NCI-H1694 (cell line): Measurements from ENCODE around the gene TMEM256.
"Not testable (repeated sequence)": the region's sequence is repeated elsewhere in the genome, so short reads cannot be mapped to it uniquely, and the experiment has no call there.

Source experiments
- DNase-seq: peaks from one replicate; lab custom pipeline; 2025; lab: John Stamatoyannopoulos, UW

The TMEM256 gene

DNA sequence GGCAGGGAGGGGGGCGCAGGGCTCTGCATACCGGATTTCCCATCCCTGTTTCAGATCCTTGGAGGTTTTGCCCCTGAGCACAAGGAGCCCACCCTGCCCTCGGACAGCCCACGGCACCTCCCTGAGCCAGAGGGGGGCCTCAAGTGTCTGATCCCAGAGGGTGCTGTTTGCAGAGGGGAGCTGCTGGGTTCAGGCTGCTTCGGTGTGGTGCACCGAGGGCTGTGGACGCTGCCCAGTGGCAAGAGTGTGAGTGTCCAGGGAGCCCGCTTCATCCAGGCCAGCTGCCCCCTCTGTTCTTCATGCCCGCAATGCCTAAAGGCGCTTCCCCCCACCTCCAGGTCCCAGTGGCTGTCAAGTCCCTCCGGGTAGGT is 20.5 kb downstream of the TMEM256 start:
- no peak for DNase-seq

DNA sequence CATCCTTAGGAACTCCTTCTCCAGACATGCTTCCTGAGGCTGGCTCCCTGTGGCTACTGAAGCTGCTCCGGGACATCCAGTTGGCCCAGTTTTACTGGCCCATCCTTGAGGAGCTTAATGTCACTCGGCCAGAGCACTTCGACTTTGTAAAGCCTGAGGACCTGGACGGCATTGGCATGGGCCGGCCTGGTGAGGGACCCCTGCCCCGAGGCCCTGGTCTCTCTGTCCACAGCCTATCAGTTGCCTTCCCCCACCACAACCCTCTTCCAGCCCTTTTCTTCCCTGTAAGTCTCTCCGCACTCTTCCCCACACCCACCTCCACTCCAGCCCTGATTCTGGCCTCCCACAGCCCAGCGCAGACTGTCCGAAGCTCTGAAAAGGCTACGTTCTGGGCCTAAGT is 21.0 kb downstream of the TMEM256 start:
- no peak for DNase-seq

DNA sequence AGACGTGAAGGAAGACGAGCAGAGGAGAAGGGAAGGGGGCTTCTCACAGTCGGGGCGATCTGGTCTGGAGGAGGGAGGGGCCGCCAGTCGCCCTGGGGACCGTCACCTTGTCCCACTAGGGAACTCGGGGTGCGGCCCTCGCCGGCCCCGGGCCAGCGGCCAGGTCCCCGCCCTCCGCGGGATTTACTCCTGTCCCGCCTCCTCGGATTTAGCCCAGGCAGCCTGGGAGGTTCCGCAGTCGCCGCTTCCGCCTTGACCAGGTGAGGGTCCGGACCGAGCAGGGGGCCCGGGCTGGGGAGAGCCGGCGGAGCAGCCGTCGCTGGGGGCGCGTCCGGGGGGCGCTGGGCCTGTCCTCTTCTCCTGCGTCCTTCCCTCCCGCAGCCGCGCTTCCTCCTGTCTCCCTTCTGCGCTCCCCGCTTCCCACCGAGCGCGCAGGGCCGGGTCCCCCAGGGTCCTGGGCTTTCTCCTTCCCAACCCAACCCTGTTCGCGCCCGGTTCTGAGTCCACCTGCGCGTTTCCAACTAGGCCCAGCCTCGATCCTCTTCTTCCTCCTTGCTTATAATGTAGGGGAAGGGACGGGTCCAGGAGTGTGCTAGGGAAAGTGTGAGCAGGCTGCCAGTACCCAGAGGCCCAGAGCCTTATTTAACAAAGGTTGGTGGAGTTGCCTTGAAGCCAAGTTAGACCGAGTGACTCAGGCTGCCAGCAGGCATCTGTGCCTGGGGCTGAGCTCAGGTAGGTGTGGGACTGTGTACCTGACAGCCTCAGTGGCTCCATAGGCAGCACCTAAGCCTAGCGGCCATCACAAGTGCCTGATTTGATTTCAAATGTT is 22.8 kb downstream of the TMEM256 start, which contains the start of gene TNK1:
Gene TNK1, plus strand, starts transcription at position 235 of the 829 bp plus-strand sequence. CDS start 1,838 bp downstream, outside the sequence.
- DNase-seq = no peak

DNA sequence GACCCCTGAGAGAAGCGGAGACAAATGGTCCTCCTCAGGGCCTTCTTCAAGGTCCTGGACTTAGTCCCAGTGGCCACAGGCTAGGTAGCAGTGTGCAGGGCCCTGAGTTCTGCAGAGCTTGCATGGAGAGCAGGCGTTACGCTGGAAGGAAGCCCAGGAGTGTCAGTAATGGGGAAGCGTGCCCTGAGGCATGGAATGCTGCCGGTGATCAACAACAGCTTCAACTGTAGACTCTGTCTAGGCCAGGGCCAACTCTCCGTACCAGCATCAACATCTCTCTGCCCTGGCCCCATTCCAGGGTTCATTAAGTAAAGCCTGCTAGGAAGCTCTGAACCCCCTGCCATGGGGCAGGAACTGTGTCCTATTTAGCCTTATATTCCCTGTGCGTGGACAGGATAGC is 23.6 kb downstream of the TMEM256 start:
- DNase-seq = peak; percentile 37

DNA sequence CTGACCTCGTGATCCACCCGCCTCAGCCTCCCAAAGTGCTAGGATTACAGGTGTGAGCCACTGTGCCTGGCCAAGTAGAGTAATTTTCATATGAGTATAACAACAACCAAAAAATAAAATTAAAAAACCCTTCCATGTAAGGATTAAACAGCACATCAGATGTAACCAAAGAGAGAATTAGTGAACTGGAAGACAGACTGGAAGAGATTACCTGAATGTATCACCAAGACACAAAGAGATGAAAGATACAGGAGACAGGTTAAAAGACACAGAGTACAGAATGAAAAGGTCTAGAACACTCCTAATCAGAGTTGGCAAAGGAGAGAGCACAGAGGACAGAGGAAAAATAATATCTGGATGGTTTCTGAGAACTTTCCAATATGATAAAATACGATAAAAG is 24.8 kb downstream of the TMEM256 start:
- DNase-seq = no peak

DNA sequence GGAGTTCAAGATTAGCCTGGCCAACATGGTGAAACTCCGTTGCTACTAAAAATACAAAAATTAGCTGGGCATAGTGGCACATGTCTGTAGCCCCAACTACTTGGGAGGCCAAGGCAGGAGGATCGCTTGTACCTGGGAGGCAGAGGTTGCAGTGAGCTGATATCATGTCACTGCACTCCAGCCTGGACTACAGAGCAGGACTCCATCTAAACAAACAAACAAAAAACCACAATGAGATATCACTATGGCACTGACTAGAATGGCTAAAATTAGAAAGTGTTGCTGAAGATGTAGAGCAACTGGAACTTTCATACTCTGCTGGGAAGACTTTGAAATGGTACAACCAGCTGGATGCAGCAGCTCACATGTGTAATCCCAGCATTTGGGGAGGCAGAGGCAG is 29.5 kb downstream of the TMEM256 start:
- DNase-seq = no peak

DNA sequence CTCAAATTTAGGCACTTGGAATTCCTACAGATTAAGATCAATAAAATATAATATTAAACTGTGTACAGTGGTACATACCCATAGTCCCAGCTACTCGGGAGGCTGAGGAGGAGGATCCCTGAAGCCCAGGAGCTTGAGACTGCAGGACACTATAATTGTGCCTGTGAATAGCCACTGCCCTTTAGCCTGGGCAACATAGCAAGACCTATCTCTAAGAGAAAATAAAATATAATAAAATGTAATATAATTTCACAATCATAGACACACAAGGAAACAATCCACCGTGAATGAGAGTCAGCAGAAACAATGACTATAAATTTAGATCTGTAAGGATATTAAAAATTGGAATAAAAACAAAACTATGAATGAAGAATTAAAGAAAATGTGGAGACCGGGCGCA is 33.0 kb downstream of the TMEM256 start:
- no peak for DNase-seq

DNA sequence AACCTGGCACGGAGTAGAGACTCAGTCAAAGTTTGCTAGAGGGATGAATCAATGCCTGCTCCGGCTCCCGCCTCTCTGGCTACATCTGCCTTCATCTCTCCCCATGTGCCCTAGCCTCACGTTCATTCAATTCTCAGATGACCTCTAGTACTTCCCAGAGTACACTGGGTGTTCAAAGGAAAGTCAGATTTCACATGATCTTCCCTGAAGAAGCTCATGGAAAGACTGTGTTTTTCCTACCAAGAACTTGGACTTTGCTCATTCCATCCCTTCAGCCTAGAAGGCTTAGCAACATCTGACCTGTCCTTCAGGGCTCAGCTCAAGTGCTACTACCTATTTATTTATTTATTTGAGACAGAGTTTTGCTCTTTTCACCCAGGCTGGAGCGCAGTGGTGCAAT is 34.1 kb downstream of the TMEM256 start:
- no peak for DNase-seq

DNA sequence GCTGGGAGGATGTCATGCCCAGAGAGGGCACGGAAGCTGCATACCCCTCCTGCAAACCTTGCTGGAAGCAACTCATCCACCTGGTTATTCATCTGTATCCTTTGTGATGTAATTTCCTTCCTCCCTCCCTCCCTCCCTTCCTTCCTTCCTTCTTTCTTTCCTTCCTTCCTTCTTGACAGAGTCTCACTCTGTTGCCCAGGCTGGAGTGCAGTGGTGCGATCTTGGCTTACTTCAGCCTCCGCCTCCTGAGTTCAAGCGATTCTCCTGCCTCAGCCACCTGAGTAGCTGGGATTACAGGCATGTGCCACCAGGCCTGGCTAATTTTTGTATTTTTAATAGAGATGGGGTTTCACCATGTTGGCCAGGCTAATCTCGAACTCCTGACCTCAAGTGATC is 35.3 kb downstream of the TMEM256 start:
- DNase-seq = not testable (repeated sequence)

DNA sequence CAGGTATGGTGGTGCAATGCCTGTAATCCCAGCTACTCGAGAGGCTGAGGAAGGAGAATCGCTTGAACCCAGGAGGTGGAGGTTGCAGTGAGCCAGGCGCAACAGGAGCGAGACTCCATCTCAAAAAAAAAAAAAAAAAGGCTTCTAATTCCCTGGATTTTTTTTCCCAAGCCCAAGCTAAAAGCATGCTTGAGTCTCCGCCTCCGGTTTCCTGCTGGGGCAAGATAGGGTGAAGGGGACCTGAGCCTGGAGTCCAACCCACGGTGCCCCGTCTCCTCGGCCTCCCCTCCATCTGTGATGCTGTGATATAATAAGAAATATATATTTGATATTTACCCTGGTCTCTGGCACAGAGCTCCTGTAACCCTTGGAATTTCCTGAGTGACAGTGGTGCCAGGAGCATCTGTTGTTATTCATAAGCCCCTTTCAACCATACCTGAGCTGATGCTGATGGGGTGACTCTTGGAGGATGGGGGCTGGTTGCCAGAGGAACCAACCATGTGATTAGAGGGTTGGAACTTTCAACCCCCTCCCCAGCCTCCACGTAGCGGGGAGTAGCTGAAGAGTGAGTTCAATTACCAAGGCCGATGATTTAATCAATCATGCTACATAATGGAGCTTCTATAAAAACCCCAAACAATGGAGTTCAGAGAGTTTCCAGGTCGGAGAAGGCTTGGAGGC is 35.8 kb downstream of the TMEM256 start:
- no peak for DNase-seq

DNA sequence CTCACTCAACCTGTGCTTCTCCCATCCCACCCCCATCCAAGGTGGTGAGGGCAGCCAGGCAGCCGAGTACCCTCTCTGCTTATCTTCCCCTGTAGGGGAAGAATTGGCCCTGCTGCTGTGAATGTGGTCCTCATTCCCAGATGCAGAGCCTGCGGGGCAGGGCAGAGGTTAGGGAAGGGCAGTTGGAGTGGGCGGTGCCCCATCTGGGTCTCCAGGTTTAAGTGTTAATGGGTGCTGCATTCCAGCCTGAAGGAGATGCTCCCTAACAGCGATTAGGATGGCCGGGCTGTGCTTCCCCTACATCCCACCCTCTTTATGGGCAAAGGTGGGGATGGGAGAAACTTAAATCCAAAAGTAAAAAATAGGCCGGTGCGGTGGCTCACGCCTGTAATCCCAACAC is 36.8 kb downstream of the TMEM256 start:
- DNase-seq = no peak

DNA sequence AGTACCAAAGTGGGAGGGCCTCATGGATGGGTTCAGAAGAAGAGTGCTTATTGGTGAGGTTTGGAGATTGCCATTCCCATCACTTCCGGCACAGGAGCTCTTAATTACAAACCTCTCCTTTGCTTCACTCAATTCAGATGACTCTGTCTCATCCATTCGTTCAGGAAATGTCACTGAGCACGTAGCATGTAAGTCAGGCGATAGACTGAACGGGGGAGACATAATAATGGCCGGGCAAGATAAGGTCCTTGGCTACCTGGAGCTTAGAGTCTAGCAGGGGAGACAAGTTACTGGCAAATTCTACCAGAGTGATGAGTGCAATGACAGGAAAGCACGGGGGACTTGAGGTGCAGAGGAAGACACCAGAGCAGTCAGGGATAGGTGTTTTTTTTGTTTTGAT is 37.9 kb downstream of the TMEM256 start:
- not testable (repeated sequence) for DNase-seq

DNA sequence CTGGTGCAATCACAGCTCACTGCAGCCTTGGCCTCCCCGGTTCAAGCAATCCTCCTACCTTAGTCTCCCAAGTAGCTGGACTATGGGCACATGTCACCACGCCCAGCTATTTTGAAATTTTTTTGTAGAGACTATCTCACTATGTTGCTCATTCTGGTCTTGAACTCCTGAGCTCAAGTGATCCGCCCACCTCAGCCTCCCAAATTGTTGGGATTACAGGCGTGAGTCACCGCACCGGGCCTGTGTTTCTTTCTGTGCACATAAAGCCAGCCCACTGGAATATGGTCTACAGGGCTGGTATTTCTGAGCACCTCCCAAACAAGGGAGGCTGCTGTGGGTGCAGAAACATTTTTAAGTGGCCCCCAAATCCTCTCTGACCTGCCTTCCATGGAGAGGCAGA is 40.6 kb downstream of the TMEM256 start:
- no peak for DNase-seq

DNA sequence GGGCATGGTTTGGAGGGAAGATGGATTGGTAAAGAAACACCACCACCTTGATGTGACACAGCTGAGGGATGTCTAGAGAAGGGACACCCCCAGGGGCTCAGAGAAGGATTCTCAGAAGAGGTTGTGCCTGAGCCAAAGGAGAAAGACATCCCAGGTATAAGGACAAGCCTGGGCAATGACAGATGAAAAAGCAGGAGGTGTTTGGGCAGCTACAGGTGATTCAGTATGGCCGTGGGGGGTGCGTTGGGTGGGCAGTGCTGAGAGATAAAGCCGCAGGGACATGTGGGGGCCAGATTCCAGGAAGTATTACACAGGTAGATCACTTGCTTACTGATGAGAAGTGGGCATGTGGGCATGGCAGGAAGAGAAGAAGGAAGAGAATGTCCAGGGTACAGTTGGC is 42.0 kb downstream of the TMEM256 start:
- no peak for DNase-seq

DNA sequence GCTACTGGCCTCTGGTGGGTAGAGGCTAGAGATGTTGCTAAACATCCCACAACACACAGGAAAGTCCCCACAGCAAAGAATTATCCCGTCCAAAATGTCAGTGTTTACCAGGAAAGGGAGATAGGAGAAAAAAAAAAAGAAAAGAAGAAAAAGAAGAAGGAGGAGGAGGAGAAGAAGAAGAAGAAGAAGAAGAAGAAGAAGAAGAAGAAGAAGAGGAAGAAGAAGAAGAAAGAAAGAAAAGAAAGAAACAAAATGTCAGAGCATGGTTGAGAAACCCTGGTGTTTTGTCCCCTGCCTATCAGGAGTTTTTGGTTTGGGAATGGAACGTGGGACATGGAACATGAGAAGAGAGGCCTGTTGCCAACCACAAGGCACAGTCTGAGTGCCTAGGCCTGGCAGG is 46.5 kb downstream of the TMEM256 start:
- DNase-seq = no peak

DNA sequence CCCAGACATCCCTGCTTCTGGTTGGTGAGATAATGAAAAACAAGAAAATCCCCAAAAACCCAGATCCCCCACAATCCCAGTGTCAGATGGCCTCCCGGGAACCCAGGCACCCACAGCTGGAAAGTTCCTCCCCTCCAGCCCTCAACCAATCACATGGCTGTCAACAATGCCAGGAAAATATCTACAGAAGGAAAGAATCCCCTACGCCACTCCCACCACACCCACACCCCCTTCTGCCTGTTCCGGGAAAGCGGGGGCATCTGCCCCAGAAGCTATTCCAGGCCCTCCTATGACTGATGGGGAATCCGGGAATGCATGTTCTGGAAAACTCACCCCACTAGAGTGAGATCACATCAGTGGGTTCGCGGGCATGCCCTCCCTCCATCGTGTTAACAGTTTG is 47.1 kb downstream of the TMEM256 start:
- DNase-seq = no peak

DNA sequence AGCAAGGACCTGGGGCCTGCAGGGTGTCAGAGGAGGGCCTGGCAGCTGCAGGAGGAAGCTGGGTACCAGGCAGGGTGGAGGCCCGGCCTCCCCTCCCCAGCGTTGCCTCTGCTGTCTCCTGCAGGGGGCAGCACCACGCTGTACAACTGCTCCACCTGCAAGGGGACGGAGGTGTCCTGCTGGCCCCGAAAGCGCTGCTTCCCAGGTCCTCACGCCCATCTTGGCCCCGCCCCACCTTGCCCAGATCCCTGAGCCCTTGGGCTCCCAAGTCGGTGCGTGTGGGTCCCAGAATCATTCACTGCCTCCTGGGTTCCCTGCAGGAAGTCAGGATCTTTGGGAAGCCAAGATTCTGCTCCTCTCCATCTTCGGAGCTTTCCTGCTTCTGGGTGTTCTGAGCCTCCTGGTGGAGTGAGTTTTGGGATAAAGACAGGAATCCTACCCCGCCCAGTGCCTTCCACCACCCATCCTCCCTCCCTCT is 47.8 kb downstream of the TMEM256 start:
- DNase-seq = peak; percentile 73

DNA sequence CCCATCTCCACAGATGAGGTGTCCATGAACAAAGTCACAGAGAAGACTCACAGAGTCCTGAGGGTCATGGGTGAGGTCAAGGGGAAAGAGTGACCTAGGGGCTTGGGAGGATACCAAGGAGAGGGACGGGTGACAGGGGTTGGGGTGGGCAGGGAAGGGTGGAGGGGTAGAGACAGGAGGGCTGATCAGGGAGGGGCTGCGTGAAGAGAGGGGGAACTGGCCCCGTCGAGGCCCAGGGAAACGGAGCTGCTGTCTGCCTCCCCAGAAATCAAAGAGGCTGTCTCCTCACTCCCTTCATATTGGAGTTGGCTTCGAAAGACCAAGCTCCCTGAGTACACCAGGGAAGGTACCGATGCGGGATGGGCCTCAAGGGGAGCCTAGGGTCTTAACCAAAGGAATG is 48.3 kb downstream of the TMEM256 start:
- no peak for DNase-seq

DNA sequence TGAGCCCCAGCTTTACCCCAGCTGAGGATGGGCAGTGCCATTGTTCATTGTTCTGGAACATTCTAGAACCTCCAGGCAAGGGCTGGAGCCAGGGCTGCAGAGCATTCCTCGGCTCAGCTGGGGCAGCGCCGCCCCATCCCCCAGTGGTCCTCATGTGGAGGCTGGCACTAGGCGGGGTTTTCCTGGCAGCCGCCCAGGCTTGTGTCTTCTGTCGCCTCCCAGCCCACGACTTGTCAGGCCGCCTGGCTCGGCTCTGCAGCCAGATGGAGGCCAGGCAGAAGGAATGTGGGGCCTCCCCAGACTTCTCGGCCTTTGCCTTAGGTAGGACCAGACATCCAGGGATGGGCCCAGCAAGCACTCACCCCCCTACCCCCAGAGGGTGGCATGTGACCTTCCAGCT is 48.8 kb downstream of the TMEM256 start, which contains the start of gene TMEM95:
Gene TMEM95, plus strand, starts transcription at position 104 of the 400 bp plus-strand sequence. Its CDS starts 49 bp downstream, at position 153.
- DNase-seq = peak; percentile 57

DNA sequence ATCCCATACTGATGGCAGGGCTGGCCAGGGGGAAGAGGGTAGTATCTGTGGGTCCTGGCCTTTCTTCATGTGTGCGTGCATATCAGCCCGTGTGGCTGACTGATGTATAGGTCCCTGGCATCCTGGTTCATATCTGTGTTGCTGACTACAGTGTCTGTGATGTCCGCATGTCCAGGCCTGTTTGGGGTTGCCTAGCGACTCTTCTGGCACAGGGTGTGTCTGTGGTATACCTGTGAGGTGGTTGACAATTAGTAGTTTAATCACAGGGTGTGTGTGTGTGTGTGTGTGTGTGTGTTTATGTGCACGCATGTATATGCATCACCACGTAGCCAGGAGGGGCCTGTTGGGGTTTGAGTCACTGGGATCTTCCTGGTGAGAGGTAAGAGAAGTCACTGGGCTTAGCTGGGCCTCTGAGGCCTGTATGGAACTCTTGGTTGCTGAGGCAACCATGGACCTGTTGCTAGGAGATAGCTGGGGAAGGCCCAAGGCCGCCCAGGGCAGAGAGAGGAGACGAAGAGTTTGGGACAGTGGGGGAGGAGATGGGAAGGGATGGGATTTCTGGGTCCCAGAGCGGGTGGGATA is 49.5 kb downstream of the TMEM256 start:
- peak; percentile 11 for DNase-seq
